HUES64 (cell line): ENCODE data around the gene RCN2. TPM values are rescaled to one million over a fixed set of nuclear protein-coding genes. Genes with fewer than 3 reads are reported as not detected.
"Not testable (repeated sequence)": the region's sequence is repeated elsewhere in the genome, so short reads cannot be mapped to it uniquely, and the experiment has no call there.

ENCODE experiments used
- H3K27ac ChIP-seq: 2 replicates; pipeline ENCODE4 v1.7.0; 2013; ENCODE audit warnings: low read depth, low read length, inconsistent platforms
- H3K27me3 ChIP-seq: 2 replicates; pipeline ENCODE4 v1.6.1; 2013; ENCODE audit warnings: mild to moderate bottlenecking, low read length; ENCODE audit not compliant: insufficient read depth
- H3K36me3 ChIP-seq: 2 replicates; pipeline ENCODE4 v1.6.1; 2013; ENCODE audit warnings: mild to moderate bottlenecking, low read length; ENCODE audit not compliant: insufficient read depth
- H3K4me1 ChIP-seq: 2 replicates; pipeline ENCODE4 v1.6.1; 2013; ENCODE audit warnings: mild to moderate bottlenecking, low read length, moderate library complexity; ENCODE audit not compliant: insufficient read depth
- H3K4me3 ChIP-seq: 2 replicates; pipeline ENCODE4 v1.5.1; 2013; ENCODE audit warnings: mild to moderate bottlenecking, low read length, moderate library complexity
- H3K9ac ChIP-seq: 2 replicates; pipeline ENCODE4 v1.6.1; 2013; ENCODE audit warnings: mild to moderate bottlenecking, low read depth, low read length
- H3K9me3 ChIP-seq: 2 replicates; pipeline ENCODE4 v1.6.1; 2013; ENCODE audit warnings: low read depth, low read length; ENCODE audit not compliant: insufficient read depth
- WGBS: fragments of 150-250, 120-280 bp; methylation state at CpG from one replicate; pipeline ENCODE4 v1.1.7; 2013; ENCODE audit warnings: missing lambda C conversion rate; 5-methylcytosine and 5-hydroxymethylcytosine counted together
- polyA plus RNA-seq, 2 experiments: library from polyadenylated mRNA; stranded (reverse); fragments of 50-300 nt; gene quantifications; one replicate each; pipeline ENCODE4 v1.2.3, GENCODE V29; 2013

Gene RCN2
- polyA plus RNA-seq (2013, experiment 1 of 2) = 174 TPM
- 178 TPM for polyA plus RNA-seq (2013, experiment 2 of 2)

- WGBS = under 1% methylated on average over 96 of the region's 96 CpGs
- peaks cover 40% of the 10 kb centered on the region for H3K36me3 ChIP-seq
- peak within 1 kb of the TSS; percentile 97 for H3K9ac ChIP-seq
- peak within 1 kb of the TSS; percentile 99 for H3K4me3 ChIP-seq
- no peaks in the 10 kb centered on the region for H3K9me3 ChIP-seq
- no peaks in the 10 kb centered on the region for H3K27me3 ChIP-seq
- H3K27ac ChIP-seq = peak within 1 kb of the TSS; percentile 80
- H3K4me1 ChIP-seq = peaks cover 40% of the 10 kb centered on the region
Measured at GRCh38 chr15:76931397-76932134, at the start of gene RCN2. RCN2 (plus strand) TSS chr15:76931749; CDS start chr15:76931842, 93 bp downstream.

- Histone ChIP-seq H3K27me3 (no peaks in the 10 kb centered on the region), H3K27ac (no peak overlapping the region), H3K9me3 (no peaks in the 10 kb centered on the region), H3K4me3 (no peak overlapping the region), H3K36me3 (no peaks in the 10 kb centered on the region), H3K9ac (no peak overlapping the region), H3K4me1 (no peaks in the 10 kb centered on the region)
- 93% methylated on average over 2 of the region's 2 CpGs for WGBS
Measured at GRCh38 chr15:76885212-76885611, 46.3 kb upstream of the RCN2 start.

- not testable (repeated sequence) for H3K27me3 ChIP-seq, H3K9me3 ChIP-seq, H3K9ac ChIP-seq, H3K4me1 ChIP-seq, H3K36me3 ChIP-seq, H3K27ac ChIP-seq, H3K4me3 ChIP-seq
- WGBS = 91% methylated on average over 14 of the region's 14 CpGs
Measured at GRCh38 chr15:76887280-76888141, 44.0 kb upstream of the RCN2 start.

GRCh38 chr15:76892836-76893235 lies 38.7 kb upstream of the RCN2 start:
- H3K27me3 ChIP-seq, H3K27ac ChIP-seq, H3K4me3 ChIP-seq, H3K4me1 ChIP-seq, H3K9ac ChIP-seq, H3K9me3 ChIP-seq, H3K36me3 ChIP-seq: not testable (repeated sequence)
- WGBS = 95% methylated on average over 4 of the region's 5 CpGs

- Histone ChIP-seq H3K4me1 (no peaks in the 10 kb centered on the region), H3K36me3 (no peaks in the 10 kb centered on the region), H3K27me3 (no peaks in the 10 kb centered on the region), H3K27ac (no peak overlapping the region), H3K9ac (no peak overlapping the region), H3K4me3 (no peak overlapping the region), H3K9me3 (0 out of 2 replicates have a peak, but pooled peaks cover 6% of the 10 kb centered on the region)
- WGBS = 100% methylated on average over 2 of the region's 2 CpGs
Measured at GRCh38 chr15:76894174-76894573, 37.4 kb upstream of the RCN2 start.

- no peak overlapping the region for H3K9ac ChIP-seq
- 98% methylated on average over 4 of the region's 4 CpGs for WGBS
- peaks cover 6% of the 10 kb centered on the region; the same call in 1 of the 2 replicates for H3K9me3 ChIP-seq
Measured at GRCh38 chr15:76898102-76898501, 33.4 kb upstream of the RCN2 start.

GRCh38 chr15:76899176-76899930 lies 32.2 kb upstream of the RCN2 start:
- H3K27ac ChIP-seq, H3K4me1 ChIP-seq, H3K27me3 ChIP-seq, H3K9ac ChIP-seq, H3K36me3 ChIP-seq, H3K9me3 ChIP-seq, H3K4me3 ChIP-seq: not testable (repeated sequence)
- 94% methylated on average over 39 of the region's 39 CpGs for WGBS

More at GRCh38 chr15:76898102-76898501, 33.4 kb upstream of the RCN2 start:
- H3K27me3 ChIP-seq = no peaks in the 10 kb centered on the region
- no peaks in the 10 kb centered on the region for H3K36me3 ChIP-seq
- H3K4me3 ChIP-seq = no peak overlapping the region
- no peaks in the 10 kb centered on the region for H3K4me1 ChIP-seq
- no peak overlapping the region for H3K27ac ChIP-seq

GRCh38 chr15:76899931-76900310 lies 31.6 kb upstream of the RCN2 start:
- not testable (repeated sequence) for H3K9me3 ChIP-seq, H3K4me1 ChIP-seq, H3K27ac ChIP-seq, H3K4me3 ChIP-seq, H3K27me3 ChIP-seq, H3K9ac ChIP-seq, H3K36me3 ChIP-seq
- WGBS = no CpG with 5 or more reads among the region's 6 CpGs

- WGBS = 100% methylated on average over 2 of the region's 2 CpGs
- Histone ChIP-seq H3K9ac (no peak overlapping the region), H3K4me1 (peaks cover 11% of the 10 kb centered on the region), H3K9me3 (peaks cover 6% of the 10 kb centered on the region; the same call in 1 of the 2 replicates), H3K4me3 (no peak overlapping the region), H3K36me3 (no peaks in the 10 kb centered on the region), H3K27me3 (peaks cover 22% of the 10 kb centered on the region), H3K27ac (no peak overlapping the region)
Measured at GRCh38 chr15:76901965-76902364, 29.6 kb upstream of the RCN2 start.

- H3K4me3 ChIP-seq = no peak overlapping the region
Measured at GRCh38 chr15:76903251-76903681, 28.3 kb upstream of the RCN2 start.

More at GRCh38 chr15:76903251-76903681, 28.3 kb upstream of the RCN2 start:
- peaks cover 6% of the 10 kb centered on the region; the same call in 1 of the 2 replicates for H3K9me3 ChIP-seq
- no peak overlapping the region for H3K27ac ChIP-seq
- H3K9ac ChIP-seq = no peak overlapping the region
- peaks cover 22% of the 10 kb centered on the region for H3K27me3 ChIP-seq
- H3K4me1 ChIP-seq = peaks cover 11% of the 10 kb centered on the region
- H3K36me3 ChIP-seq = no peaks in the 10 kb centered on the region
